Stomach (tissue), 4 donors: ENCODE measurements around the gene OGDH.

Source experiments
- CTCF ChIP-seq, 7 experiments: fragments of 450-650 bp in 4 of 7; fragments of 200-600 bp in 3 of 7; sonication (generic) in 3 of 7; IDR thresholded peaks; one replicate each; pipeline ENCODE4 v1.5.1; 2016 to 2019; ENCODE audit warnings: antibody characterized with exemption in 7 of 7, control low read depth in 2 of 7, mild to moderate bottlenecking in 1 of 7
- EP300 ChIP-seq: sonication (generic); formaldehyde crosslinking; IDR thresholded peaks from one replicate; pipeline ENCODE4 v1.6.1; 2017; ENCODE audit warnings: antibody characterized with exemption
- POLR2A ChIP-seq, 4 donors: fragments of 450-650 bp; IDR thresholded peaks; one replicate each; pipeline ENCODE4 v1.6.1; 2016; ENCODE audit warnings: antibody characterized with exemption in 4 of 4, control low read depth in 2 of 4, mild to moderate bottlenecking in 1 of 4, moderate library complexity in 1 of 4
- POLR2AphosphoS5 ChIP-seq, 3 donors: sonication (generic); formaldehyde crosslinking; IDR thresholded peaks; one replicate each; pipeline ENCODE4 v1.6.1; 2016; ENCODE audit warnings: antibody characterized with exemption in 3 of 3

- no peak for TF ChIP-seq POLR2AphosphoS5 (IDR thresholded peaks at IDR 0.05)
- TF ChIP-seq EP300: no peak
- TF ChIP-seq CTCF (IDR thresholded peaks at IDR 0.05): no peak
- TF ChIP-seq POLR2A (IDR thresholded peaks at IDR 0.05): no peak
Observed at GRCh38 chr7:44713141-44713540, 106.7 kb downstream of the OGDH start.
